NCI-H1930 (cell line): Measurements from ENCODE around the gene PCSK2.

Experiments used
- DNase-seq, 2 experiments: peaks; one replicate each; lab custom pipeline; 2025; lab: John Stamatoyannopoulos, UW

Gene PCSK2

GRCh38 chr20:17399303-17399985 lies 172.6 kb downstream of the PCSK2 start:
- no peak for DNase-seq

- no peak for DNase-seq
Observed at GRCh38 chr20:17403461-17403860, 176.6 kb downstream of the PCSK2 start.

GRCh38 chr20:17406051-17406590 lies 179.3 kb downstream of the PCSK2 start:
- DNase-seq: no peak

GRCh38 chr20:17407550-17407949 lies 180.7 kb downstream of the PCSK2 start:
- DNase-seq: no peak

GRCh38 chr20:17417225-17417624 lies 190.4 kb downstream of the PCSK2 start:
- DNase-seq: no peak

GRCh38 chr20:17418737-17419136 lies 191.9 kb downstream of the PCSK2 start:
- no peak for DNase-seq

- DNase-seq: no peak
Observed at GRCh38 chr20:17419479-17420041, 192.7 kb downstream of the PCSK2 start.

GRCh38 chr20:17421493-17421892 lies 194.7 kb downstream of the PCSK2 start:
- no peak for DNase-seq

GRCh38 chr20:17423782-17424181 lies 196.9 kb downstream of the PCSK2 start:
- DNase-seq: no peak

GRCh38 chr20:17427638-17428037 lies 200.8 kb downstream of the PCSK2 start:
- DNase-seq: no peak

GRCh38 chr20:17430125-17430950 lies 203.5 kb downstream of the PCSK2 start:
- DNase-seq: peak; percentile 64 to 88

- peak; percentile 43 to 57 for DNase-seq
Observed at GRCh38 chr20:17431621-17432364, 205.0 kb downstream of the PCSK2 start.

GRCh38 chr20:17436664-17437063 lies 209.8 kb downstream of the PCSK2 start:
- no peak for DNase-seq

- no peak for DNase-seq
Observed at GRCh38 chr20:17437251-17437650, 210.4 kb downstream of the PCSK2 start.

- DNase-seq: no peak
Observed at GRCh38 chr20:17438436-17439039, 211.7 kb downstream of the PCSK2 start.

GRCh38 chr20:17439616-17440296 lies 212.9 kb downstream of the PCSK2 start:
- no peak for DNase-seq

- DNase-seq: no peak
Observed at GRCh38 chr20:17441745-17442144, 214.9 kb downstream of the PCSK2 start.

GRCh38 chr20:17442588-17442987 lies 215.7 kb downstream of the PCSK2 start:
- DNase-seq: peak in 1 of 2 experiments; percentile 16

- DNase-seq: no peak
Observed at GRCh38 chr20:17443131-17443858, 216.5 kb downstream of the PCSK2 start.

GRCh38 chr20:17444091-17444490 lies 217.3 kb downstream of the PCSK2 start:
- no peak for DNase-seq
